GM12891 (cell line): ENCODE data around the gene PTGS1.
A peak's percentile ranks its signal among the peaks of the same experiment; 100 is the strongest.

ENCODE experiments used
- DNase-seq: peaks from one replicate; pipeline ENCODE4 v3.0.0; 2011; ENCODE audit warnings: low spot score; ENCODE audit not compliant: insufficient read length
- FAIRE-seq: peaks from 2 replicates; lab custom pipeline; 2011; peaks lifted over from hg19 to GRCh38; lab: Jason Lieb, UNC
- PAX5 ChIP-seq: IDR thresholded peaks from 2 replicates; pipeline ENCODE4 v1.6.1; 2011; ENCODE audit warnings: low read length, moderate library complexity, mild to moderate bottlenecking; ENCODE audit not compliant: insufficient read depth, severe bottlenecking
- POLR2A ChIP-seq: IDR thresholded peaks from 2 replicates; pipeline ENCODE4 v1.6.1; 2011; ENCODE audit warnings: low read depth, low read length, control low read depth
- POLR2AphosphoS5 ChIP-seq: IDR thresholded peaks from 2 replicates; pipeline ENCODE4 v1.6.1; 2011; ENCODE audit warnings: low read depth, low read length, control low read depth
- POU2F2 ChIP-seq: IDR thresholded peaks from 2 replicates; pipeline ENCODE4 v1.6.1; 2011; ENCODE audit warnings: low read depth, mild to moderate bottlenecking, control low read depth, low read length, moderate library complexity
- SPI1 ChIP-seq: IDR thresholded peaks from 2 replicates; pipeline ENCODE4 v1.6.1; 2011; ENCODE audit warnings: low read depth, low read length, control low read depth
- TAF1 ChIP-seq: IDR thresholded peaks from 2 replicates; pipeline ENCODE4 v1.6.1; 2011; ENCODE audit warnings: low read depth, low read length, control low read depth

PTGS1 gene

DNA sequence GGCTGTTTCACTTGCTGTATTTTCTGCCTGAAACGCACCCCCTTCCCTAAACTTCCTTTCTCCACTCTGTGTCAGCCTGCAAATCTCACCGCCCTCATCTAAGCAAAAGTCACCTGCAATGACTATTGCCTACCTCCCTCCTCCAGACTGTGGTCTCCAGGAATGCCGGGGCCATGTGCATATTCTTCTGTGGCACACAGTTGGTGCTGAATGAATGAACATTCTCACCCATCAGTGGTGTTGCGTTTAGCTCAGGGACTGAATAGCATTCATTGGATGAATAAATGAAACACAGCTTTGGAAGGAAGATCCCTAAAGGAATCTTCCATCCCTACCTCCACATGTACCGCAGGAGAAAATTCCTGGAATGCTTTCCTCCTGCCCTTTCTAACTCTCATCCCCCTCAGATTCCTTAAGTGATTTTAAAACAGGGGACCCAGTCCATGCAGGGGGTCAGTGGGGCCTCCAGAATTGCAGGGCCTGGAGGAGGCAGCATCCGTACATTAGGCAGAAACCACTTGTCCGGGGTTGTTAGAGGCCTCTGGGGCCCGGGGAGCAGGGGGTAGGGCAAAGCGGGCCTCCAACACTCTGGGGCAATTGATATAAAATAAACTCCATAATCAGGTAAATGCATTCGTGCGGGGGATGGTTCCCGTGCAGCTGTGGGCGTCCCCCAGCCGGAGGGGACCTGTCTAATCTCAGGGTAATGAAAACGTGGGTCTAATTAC is 28.3 kb upstream of the PTGS1 start:
- FAIRE-seq (no peak), DNase-seq (no peak)
- no peak for TF ChIP-seq TAF1
- TF ChIP-seq POU2F2, result no peak
- TF ChIP-seq SPI1, result no peak
- TF ChIP-seq PAX5, result no peak
- no peak for TF ChIP-seq POLR2A
- TF ChIP-seq POLR2AphosphoS5, result no peak

DNA sequence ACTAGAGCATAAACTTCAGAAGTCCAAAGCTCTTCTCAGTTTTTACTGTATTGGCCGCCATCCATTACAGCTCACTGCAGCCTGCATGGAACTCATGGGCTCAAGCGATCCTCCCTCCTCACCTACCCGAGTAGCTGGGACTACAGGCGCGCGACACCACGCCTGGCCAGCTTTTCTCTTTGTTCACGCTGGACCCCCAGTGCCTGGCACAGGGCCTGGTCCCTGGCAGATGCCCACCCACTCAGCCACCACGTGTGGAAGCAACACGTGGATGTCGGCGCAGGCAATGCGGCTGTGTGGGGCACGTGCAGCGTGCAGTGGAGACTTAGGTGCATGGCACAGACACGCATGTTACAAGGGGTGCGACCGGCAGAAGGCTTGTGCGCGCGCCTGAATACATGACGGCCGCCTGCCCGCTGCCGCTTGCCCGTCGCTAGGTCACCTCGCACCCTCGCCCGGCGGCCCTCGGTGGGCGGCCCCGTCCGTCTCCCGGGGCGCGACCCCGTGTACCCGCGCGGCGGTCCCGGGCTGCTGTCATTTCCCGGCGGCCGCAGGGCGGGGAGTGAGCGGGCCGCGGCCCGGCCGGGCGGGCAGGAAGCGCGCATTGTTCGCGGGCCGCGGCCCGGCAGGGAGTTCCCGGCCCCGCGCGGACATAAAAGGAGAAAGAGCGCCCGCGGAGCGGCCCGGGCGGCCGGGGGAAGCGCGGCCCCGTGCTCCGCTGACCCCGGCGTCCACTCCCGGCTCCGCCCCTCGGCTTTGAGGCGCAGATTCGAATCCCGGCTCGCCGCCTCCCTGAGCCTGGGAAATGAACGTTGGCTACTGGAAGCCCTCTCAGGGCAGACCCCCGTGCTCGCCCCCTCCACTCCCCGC is 24.1 kb upstream of the PTGS1 start:
- peak; percentile 5 for FAIRE-seq
- no peak for TF ChIP-seq TAF1
- TF ChIP-seq POLR2AphosphoS5, result no peak
- TF ChIP-seq PAX5, result no peak
- TF ChIP-seq SPI1, result no peak
- TF ChIP-seq POU2F2, result no peak
- TF ChIP-seq POLR2A, result no peak
- no peak for DNase-seq

DNA sequence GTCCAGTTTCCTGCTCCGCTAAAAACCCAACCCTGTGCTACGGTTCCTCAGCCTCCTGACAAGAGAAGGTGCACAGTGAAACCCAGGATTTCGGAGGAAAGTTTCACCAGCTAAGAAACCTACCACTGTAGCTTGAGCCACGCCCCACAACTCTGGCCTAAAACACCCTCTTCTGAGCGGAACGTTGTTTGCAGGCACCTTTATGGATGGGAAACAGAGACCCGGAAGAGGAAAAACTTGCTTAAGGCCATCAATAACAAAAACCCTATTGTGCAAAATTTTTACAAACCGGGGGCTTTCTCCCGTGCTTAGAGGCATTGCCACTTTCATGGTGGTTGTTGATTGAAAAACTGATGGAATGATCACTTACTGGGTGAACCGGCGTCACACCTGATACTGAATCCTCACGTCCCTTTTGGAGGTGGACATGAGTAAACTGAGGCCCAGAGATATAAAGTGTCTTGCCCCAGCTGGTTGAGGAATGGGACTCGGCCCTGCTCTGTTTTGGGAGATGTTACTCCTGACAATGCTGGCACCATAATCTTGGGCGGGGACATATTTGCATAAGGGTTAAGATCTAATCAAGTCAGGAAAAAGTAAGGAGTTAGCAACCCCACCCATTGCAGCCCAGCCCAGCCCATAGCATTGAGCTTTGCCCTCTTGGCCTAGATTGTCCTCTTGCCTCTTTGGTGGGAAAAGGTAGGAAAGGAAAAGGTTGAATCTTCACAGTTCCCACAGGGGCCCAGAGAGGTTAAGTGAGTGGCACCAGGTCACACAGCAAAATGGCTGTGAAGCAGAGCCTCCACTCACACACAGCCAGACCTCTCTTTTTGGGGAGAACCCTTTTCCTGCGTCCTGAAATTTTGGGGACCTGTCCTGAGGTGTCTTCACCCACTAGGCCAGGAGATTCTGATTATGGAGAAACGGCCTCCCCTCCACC is 23.2 kb upstream of the PTGS1 start:
- no peak for FAIRE-seq

DNA sequence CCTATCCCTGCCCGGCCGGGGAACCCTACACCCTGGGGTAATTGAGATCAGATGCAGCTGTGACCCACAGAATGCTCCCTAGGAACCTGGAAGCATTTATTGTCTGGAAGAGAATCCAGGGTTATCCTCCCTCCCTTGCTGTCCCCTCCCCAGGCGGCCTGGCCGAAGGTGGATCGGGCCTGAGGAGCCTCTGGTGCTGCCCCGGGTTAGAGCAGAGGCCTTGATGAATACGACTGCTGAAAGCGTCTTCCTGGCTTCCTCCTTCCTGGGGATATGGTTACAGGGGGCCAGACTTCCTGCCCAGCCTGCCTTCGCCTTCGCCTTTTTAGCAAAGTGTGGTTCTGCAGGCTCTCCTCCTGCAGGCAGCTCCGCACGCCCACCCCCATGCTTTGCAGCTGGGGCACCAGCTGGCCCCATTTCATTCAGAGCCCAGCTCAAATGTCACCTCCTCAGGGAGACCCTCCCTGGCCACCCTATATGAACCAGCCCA is 22.5 kb upstream of the PTGS1 start:
- DNase-seq (no peak), FAIRE-seq (no peak)
- TF ChIP-seq TAF1 (no peak), POLR2AphosphoS5 (no peak), SPI1 (no peak), POLR2A (no peak), POU2F2 (no peak), PAX5 (no peak)

More for the DNA sequence above, 23.2 kb upstream of the PTGS1 start:
- TF ChIP-seq PAX5 (no peak), TAF1 (no peak), SPI1 (no peak), POU2F2 (no peak), POLR2AphosphoS5 (no peak), POLR2A (no peak)
- DNase-seq, result no peak

DNA sequence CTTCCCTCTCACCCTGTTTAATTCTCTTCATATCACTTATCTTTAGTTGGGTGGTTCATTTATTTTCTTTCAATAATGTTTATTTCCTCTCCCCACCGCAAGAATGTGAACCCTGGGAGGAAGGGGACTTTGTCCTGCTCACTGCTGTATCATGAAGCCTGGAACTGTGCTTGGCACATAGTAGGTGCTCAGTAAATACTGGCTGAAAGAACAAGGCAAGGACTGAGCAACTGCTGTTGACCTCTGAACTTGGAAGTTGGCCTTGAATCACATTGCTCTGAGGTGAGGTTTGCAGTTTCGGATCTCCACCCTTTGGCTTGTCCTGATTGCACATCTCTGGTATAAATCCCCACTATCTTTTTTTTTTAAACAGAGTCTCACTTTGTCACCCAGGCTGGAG is 22.0 kb upstream of the PTGS1 start:
- FAIRE-seq (no peak), DNase-seq (no peak)
- no peak for TF ChIP-seq TAF1
- TF ChIP-seq SPI1, result no peak
- no peak for TF ChIP-seq PAX5
- TF ChIP-seq POLR2AphosphoS5, result no peak
- TF ChIP-seq POLR2A, result no peak
- no peak for TF ChIP-seq POU2F2

DNA sequence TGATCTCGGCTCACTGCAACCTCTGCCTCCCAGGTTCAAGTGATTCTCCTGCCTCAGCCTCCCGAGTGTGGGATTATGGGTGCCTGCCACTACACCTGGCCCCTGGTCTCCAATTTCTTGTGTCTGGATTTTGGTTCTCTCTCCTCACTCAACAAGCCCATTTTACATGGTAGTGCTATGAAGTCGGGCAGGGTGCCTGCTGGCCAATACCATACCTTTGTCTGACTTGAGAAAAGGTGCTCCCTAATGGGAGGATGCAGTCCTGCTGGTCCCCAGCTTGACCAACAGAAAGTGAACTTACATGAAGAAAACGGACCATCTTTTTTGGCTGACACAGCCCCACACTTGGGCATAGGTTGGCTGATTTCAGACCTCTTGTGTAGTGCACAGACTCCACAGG is 21.6 kb upstream of the PTGS1 start:
- DNase-seq, result no peak
- FAIRE-seq, result no peak
- TF ChIP-seq POLR2A, result no peak
- TF ChIP-seq POLR2AphosphoS5, result no peak
- no peak for TF ChIP-seq SPI1
- TF ChIP-seq POU2F2, result no peak

DNA sequence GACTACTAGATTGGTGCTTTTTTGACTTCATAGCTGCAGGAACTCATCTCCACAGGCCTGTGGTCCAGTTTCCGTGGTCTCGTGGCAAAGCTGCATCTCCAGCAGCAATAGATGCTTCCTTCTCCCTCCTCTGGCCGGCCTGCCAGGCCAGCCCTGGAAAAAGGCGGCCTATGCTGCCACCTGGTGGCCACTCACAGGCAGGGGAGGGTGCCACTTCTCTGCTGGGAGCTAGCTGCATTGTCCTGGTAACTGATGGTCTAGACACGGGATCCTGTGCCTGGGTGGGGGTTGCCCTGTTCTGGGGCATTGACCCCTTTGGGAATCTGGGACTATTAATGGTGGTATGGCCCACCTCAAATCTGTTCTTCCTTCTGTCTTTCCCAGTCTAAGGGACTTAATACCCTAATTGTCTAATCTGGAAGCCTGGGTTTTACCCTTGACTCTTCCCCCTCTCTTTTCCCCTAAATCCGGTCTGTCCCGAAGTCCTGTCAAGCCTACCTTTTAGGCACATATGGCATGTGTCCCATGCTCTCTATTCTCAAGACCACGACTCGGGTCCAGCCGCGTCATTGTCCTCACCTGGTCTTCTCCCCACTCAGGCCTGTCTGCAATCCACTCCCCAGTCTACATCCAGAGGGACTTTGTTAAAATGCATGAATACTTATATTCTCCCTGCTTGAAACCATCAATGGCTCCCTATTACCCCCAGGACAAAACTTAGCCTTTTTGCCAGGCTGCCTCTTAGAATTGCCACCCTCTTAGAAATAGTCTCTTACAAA is 20.1 kb upstream of the PTGS1 start:
- FAIRE-seq (peak; percentile 94), DNase-seq (peak; percentile 80)
- TF ChIP-seq POLR2AphosphoS5, result no peak
- TF ChIP-seq POLR2A, result no peak
- no peak for TF ChIP-seq SPI1
- no peak for TF ChIP-seq PAX5
- no peak for TF ChIP-seq TAF1
- TF ChIP-seq POU2F2, result no peak

DNA sequence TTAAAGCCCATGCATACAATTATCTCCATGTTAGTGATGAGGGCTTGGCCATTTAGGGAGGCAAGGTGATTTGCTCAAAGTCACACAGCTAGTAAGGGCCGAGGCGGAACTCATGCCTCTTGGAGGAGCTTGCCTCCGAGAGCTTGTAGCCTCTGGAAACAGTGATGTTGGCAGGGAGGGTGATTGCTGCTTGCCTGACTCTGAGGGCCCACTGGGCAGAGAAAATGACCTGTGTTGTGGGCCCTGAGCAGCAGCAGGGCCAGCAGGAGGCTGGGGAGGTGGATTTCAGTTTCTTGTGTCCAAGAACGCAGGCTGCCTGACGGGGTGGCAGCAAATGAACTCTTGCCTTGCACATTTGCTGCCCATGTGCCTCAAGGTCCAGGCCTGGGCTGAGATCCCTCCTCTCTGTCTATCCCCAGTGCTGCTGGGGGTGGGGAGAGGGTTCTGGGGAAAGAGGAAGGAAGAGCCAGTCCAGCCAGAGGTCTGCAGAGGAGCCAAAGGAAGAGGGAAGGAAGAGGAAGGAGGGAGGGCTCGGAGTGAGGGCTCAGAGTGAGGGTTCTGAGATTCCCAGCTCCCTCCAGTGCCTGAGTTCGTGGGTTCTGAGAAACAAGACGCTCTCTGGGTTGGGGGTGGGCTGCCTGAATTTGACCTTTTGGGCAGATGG is 16.2 kb upstream of the PTGS1 start:
- no peak for TF ChIP-seq POU2F2
- TF ChIP-seq SPI1, result no peak
- TF ChIP-seq POLR2A, result no peak
- TF ChIP-seq PAX5, result no peak
- no peak for TF ChIP-seq POLR2AphosphoS5
- TF ChIP-seq TAF1, result no peak
- FAIRE-seq (no peak), DNase-seq (no peak)

DNA sequence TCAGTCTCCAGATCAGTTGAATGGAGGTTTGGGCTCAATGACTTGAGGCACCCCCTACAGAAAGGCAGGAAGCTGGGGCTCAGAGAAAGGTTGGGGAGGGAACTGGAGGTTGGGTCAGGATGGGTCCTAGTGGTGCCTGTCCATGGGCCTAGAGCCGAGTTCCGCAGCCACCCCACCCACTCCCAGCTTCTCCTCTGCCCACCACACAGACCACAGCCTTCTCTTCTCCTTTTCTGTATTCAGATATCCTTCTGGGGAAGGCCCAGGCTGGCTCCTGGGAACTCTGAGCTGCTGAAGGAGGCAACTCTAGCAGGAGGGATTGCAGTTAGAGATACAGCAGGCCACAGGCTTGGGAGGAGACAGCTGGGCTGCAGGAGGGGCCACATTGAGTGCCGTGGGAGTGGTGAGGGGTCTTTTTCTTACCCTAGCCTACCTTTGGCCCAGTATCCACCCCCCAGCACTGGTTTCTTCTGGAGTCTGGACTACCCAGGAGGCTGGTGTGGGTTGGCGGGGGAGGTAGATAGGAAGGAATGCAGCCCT is 15.4 kb upstream of the PTGS1 start:
- DNase-seq, result no peak
- TF ChIP-seq PAX5 (no peak), SPI1 (no peak), POLR2AphosphoS5 (no peak), TAF1 (no peak), POLR2A (no peak), POU2F2 (no peak)
- FAIRE-seq, result no peak
